DMS 273 treated with DMSO at 0.1 percent for 48 hours (cell line): ENCODE results near the gene QSOX1.

Experiments used
- DNase-seq: peaks from one replicate; lab custom pipeline; 2025; lab: John Stamatoyannopoulos, UW

Gene QSOX1

GRCh38 chr1:180251526-180252305, 97.0 kb downstream of the QSOX1 start:
- DNase-seq = no peak

GRCh38 chr1:180252638-180253536, 98.2 kb downstream of the QSOX1 start:
- peak; percentile 15 for DNase-seq
